Activated CD4-positive, alpha-beta T cell treated with anti-CD3 and anti-CD28 coated beads for 36 hours (primary cell): Measurements from ENCODE around the gene IVNS1ABP. TPM values are rescaled to one million over a fixed set of nuclear protein-coding genes. Genes with fewer than 3 reads are reported as not detected.

Source experiments
- ATAC-seq: fragments of 200-7000 bp; cut with Tn5 transposase; one replicate; pipeline ENCODE4 v1.10.0; 2021; ENCODE audit warnings: mild to moderate bottlenecking, moderate library complexity
- CTCF ChIA-PET: fragments of 350-600 bp; sonication (Branson Sonifier 250); formaldehyde crosslinking; loops from one replicate; lab custom pipeline; 2021; ENCODE audit warnings: antibody characterized with exemption; lab: Charles Lee
- POLR2A ChIA-PET: fragments of 350-600 bp; sonication (Branson Sonifier 250); formaldehyde crosslinking; loops from one replicate; lab custom pipeline; 2021; ENCODE audit warnings: antibody characterized with exemption, inconsistent platforms; lab: Charles Lee
- DNase-seq: peaks from one replicate; pipeline ENCODE4 v3.0.0-alpha.2; 2020
- H3K27ac Mint-ChIP-seq: one replicate; pipeline ENCODE4 v1.8.0; 2021; ENCODE audit warnings: mixed read lengths
- H3K27me3 Mint-ChIP-seq: one replicate; pipeline ENCODE4 v1.8.0; 2021; ENCODE audit warnings: mixed read lengths
- H3K36me3 Mint-ChIP-seq: one replicate; pipeline ENCODE4 v1.8.0; 2021; ENCODE audit warnings: low read depth, mixed read lengths
- H3K4me1 Mint-ChIP-seq: one replicate; pipeline ENCODE4 v1.8.0; 2021; ENCODE audit warnings: mixed read lengths
- H3K4me3 Mint-ChIP-seq: one replicate; pipeline ENCODE4 v1.8.0; 2021; ENCODE audit warnings: mild to moderate bottlenecking, moderate library complexity, mixed read lengths
- H3K9me3 Mint-ChIP-seq: one replicate; pipeline ENCODE4 v1.8.0; 2021; ENCODE audit warnings: low read depth, mixed read lengths
- intact Hi-C, 2 experiments: fragments of 100-400 bp; cut with DNase I in 1 of 2; cut with micrococcal nuclease in 1 of 2; formaldehyde crosslinking; loops; one replicate each; pipeline versions ENCODE4 v1.14.2 to v1.15.1; 2022 to 2024; cut with DNase I, micrococcal nuclease
- total RNA-seq, 2 experiments: library from RNA; stranded (reverse); gene quantifications; one replicate each; pipeline ENCODE4 v1.2.3, GENCODE V29; 2021

The IVNS1ABP gene
- total RNA-seq, 2 experiments from 2014 or later, result 116 to 129 TPM

DNA sequence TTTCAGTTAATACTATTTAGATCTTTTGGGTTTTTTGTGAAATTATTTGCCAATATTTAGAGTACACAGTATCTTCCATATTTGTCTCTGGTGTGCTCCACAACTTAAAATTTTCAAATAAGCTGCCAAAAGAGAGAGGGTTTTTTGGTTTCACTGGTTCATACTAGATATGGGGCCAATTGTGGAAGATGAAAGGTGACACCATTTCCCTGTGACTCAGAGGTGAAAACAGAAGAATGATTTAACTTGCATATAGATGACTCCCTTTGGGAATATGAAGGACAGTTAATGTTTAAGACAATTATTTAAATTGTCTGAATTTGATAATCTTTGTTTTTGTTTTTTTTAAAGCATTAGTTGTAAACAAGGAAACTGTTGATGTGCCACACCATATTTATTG, 37.5 kb downstream of the IVNS1ABP start:
- H3K27me3 Mint-ChIP-seq, result no peaks in the 10 kb centered on the region
- ATAC-seq (no peak), DNase-seq (no peak)
- ChIA-PET CTCF (no interaction called here), POLR2A (interaction anchor here (1.2 kb wide), 1 partner anchor 20 kb away, joined by 3 read pairs; no protein-coding TSS in a partner anchor)
- peaks cover 6% of the 10 kb centered on the region for H3K9me3 Mint-ChIP-seq
- H3K36me3 Mint-ChIP-seq, result peaks cover 7% of the 10 kb centered on the region
- H3K4me3 Mint-ChIP-seq, result no peak overlapping the region
- H3K4me1 Mint-ChIP-seq, result peaks cover 48% of the 10 kb centered on the region
- intact Hi-C loops, result no loop called here
- H3K27ac Mint-ChIP-seq, result no peak overlapping the region

DNA sequence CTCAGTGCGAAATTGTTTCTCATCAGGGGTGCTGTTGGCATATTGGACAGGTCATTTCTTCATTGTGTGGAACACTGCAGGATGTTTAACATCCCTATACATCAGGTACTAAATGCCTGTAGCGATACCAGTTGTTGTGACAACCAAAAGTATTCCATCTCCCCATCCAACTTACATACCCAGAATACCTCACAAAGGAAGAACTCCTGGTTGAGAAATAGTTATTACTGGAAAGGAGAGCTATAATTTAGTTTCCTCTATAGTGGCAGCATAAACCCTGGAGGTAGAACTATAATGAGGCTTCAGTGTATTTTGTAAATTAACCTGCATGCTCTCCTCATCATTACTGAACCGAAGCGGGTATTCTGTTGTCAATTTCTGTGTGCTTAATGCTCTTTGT, 45.1 kb downstream of the IVNS1ABP start:
- CTCF ChIA-PET, result no interaction called here
- ATAC-seq, result no peak
- POLR2A ChIA-PET, result no interaction called here
- Mint-ChIP-seq H3K4me3 (no peak overlapping the region), H3K27me3 (no peaks in the 10 kb centered on the region), H3K36me3 (no peaks in the 10 kb centered on the region), H3K9me3 (no peaks in the 10 kb centered on the region), H3K27ac (no peak overlapping the region), H3K4me1 (no peaks in the 10 kb centered on the region)
- DNase-seq, result no peak
- intact Hi-C loops, result no loop called here

DNA sequence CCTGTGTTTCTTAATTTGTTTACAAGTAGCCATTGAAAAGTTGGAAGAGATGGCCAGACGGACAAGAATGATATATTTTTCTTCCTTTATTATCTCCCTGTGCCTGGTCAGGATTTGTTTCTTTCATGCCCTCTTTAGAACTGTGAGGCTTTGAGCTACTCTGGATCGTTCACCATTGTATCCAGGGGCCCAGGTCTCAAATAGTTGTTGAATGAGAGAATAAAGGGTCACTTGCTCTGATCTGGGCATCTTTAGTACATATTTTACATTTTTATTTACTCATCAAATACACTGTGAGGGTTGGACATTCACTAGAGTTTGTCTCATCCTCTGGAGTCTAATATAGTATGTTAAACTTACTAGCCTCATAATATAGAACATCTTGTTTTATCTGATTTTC, 48.7 kb downstream of the IVNS1ABP start:
- ChIA-PET CTCF (no interaction called here), POLR2A (no interaction called here)
- no peaks in the 10 kb centered on the region for H3K36me3 Mint-ChIP-seq
- H3K27ac Mint-ChIP-seq, result no peak overlapping the region
- H3K27me3 Mint-ChIP-seq, result no peaks in the 10 kb centered on the region
- ATAC-seq (no peak), DNase-seq (no peak)
- intact Hi-C loops, result no loop called here
- H3K4me1 Mint-ChIP-seq, result no peaks in the 10 kb centered on the region
- no peak overlapping the region for H3K4me3 Mint-ChIP-seq
- no peaks in the 10 kb centered on the region for H3K9me3 Mint-ChIP-seq

DNA sequence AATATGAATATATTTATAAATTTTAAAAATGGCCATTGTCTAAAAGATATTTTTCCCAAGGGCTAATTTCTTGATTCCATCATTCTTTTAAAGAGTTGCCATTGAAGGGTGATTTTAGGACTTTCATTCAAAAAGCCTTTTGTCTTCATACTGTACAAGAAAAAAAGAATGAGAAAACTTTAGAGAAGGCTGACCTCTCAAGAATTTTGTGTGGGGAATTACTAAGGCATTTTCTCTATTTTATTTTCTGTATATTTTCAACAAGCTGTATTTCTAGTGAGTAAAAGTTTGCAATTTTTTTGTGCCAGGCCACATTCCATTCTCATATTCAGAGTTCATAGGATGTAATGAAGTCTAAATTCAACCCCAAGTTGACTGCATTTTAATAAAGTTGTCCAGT, 49.3 kb downstream of the IVNS1ABP start:
- ATAC-seq (no peak), DNase-seq (no peak)
- Mint-ChIP-seq H3K9me3 (no peaks in the 10 kb centered on the region), H3K4me3 (no peak overlapping the region), H3K4me1 (no peaks in the 10 kb centered on the region), H3K27me3 (no peaks in the 10 kb centered on the region), H3K36me3 (no peaks in the 10 kb centered on the region), H3K27ac (no peak overlapping the region)
- POLR2A ChIA-PET, result interaction anchor here (0.6 kb wide), 1 partner anchor 220 kb away, joined by 5 read pairs; no protein-coding TSS in a partner anchor
- CTCF ChIA-PET, result interaction anchor here (1.1 to 1.2 kb wide), 2 partner anchors 9 kb away, joined by 4 read pairs; no protein-coding TSS in a partner anchor
- intact Hi-C loops, result no loop called here

DNA sequence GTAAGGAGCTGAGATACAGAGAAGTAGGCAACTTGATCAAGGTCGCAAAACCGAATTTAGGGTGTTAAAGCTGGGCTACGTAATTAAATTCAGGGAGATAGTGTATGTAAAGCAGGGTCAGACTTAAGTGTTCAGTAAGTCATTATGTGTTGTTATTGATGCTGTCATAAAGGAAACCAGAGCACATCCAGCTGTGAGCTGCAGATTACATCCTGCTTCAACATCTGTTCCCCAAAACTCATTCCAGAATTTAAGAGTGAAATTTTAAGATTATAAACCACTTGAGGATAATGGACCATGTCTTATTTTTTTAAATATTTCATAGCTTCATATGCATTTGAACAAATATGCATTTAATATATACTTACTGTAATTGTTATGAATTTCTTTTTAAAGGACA, 49.7 kb downstream of the IVNS1ABP start:
- H3K36me3 Mint-ChIP-seq, result no peaks in the 10 kb centered on the region
- DNase-seq (no peak), ATAC-seq (no peak)
- no peaks in the 10 kb centered on the region for H3K4me1 Mint-ChIP-seq
- no peaks in the 10 kb centered on the region for H3K9me3 Mint-ChIP-seq
- no peak overlapping the region for H3K4me3 Mint-ChIP-seq
- H3K27ac Mint-ChIP-seq, result no peak overlapping the region
- CTCF ChIA-PET, result interaction anchor here (0.7 to 1.2 kb wide), 3 partner anchors 9 to 31 kb away, joined by 3 to 4 read pairs (median 4); no protein-coding TSS in a partner anchor
- POLR2A ChIA-PET, result interaction anchor here (0.6 kb wide), 1 partner anchor 220 kb away, joined by 5 read pairs; no protein-coding TSS in a partner anchor
- H3K27me3 Mint-ChIP-seq, result no peaks in the 10 kb centered on the region
- intact Hi-C loops, result no loop called here

DNA sequence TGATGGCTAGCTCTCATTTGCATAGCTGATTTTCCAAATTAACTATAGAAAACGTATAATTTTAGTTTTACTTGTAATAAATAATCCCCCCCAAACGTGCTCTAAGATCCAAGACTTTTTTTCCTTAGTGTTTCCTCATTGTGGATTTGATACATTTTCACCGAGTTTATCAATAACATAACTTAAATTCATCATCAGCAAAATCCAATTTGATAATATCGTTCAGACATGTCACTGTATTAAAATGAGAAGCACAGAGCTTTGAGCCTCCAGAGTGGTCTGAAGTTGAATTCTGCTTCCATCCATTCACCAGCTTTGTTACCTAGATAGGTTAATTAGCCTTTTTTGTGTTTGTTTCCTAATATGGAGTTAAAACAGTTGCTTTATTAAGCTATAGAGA, 51.7 kb downstream of the IVNS1ABP start:
- CTCF ChIA-PET, result interaction anchor here (0.7 to 1.0 kb wide), 3 partner anchors 15 to 331 kb away, joined by 3 to 4 read pairs (median 3); no protein-coding TSS in a partner anchor
- Mint-ChIP-seq H3K9me3 (peaks cover 4% of the 10 kb centered on the region), H3K4me3 (no peak overlapping the region), H3K27ac (no peak overlapping the region), H3K27me3 (no peaks in the 10 kb centered on the region), H3K36me3 (peaks cover 2% of the 10 kb centered on the region), H3K4me1 (no peaks in the 10 kb centered on the region)
- POLR2A ChIA-PET, result no interaction called here
- ATAC-seq, result no peak
- intact Hi-C loops, result no loop called here
- DNase-seq, result no peak

DNA sequence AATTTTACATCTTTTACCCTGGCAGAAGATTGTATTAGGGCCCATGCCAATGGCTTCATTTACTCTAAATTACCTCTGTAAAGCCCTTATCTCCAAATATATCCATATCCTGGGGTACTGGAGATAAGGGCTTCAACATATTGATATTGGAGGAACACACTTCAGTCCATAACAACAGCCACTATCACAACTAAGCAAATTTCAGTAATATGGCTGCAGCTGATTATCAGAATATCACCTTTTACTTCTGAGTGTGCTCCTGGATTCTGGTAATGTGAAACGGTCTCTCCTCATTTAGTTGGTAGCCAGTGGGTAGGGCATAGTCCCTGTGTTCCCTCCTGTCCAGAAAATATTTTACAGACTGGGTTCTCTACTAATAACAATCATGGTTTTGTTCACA, 53.3 kb downstream of the IVNS1ABP start:
- H3K36me3 Mint-ChIP-seq, result peaks cover 2% of the 10 kb centered on the region
- H3K9me3 Mint-ChIP-seq, result peaks cover 4% of the 10 kb centered on the region
- POLR2A ChIA-PET, result no interaction called here
- no peak overlapping the region for H3K4me3 Mint-ChIP-seq
- ATAC-seq (no peak), DNase-seq (no peak)
- H3K27ac Mint-ChIP-seq, result no peak overlapping the region
- CTCF ChIA-PET, result interaction anchor here (0.8 kb wide), 1 partner anchor 17 kb away, joined by 4 read pairs; no protein-coding TSS in a partner anchor
- H3K4me1 Mint-ChIP-seq, result peaks cover under 1% of the 10 kb centered on the region
- intact Hi-C loops, result no loop called here
- H3K27me3 Mint-ChIP-seq, result no peaks in the 10 kb centered on the region

DNA sequence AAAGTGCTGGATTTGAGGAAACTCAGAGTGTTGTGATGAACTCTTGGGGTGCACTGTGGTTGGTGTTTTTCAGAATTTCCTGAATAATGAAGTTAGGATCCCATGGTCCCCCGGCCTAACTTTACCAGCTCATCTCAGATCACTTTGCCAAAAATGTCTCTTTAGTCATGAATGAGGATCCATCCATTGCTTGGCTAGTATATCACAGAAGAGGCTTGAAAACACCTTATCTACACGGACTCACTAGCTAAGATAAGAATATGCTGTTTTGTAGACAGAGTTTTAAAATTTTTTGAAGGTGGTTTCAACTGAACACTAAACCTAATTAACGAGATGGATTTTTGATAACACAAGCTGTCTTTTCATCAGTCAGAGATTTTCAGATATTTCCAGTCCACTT, 53.8 kb downstream of the IVNS1ABP start:
- DNase-seq (no peak), ATAC-seq (no peak)
- no peak overlapping the region for H3K27ac Mint-ChIP-seq
- intact Hi-C loops, result no loop called here
- no peak overlapping the region for H3K4me3 Mint-ChIP-seq
- no peaks in the 10 kb centered on the region for H3K27me3 Mint-ChIP-seq
- H3K4me1 Mint-ChIP-seq, result peaks cover 3% of the 10 kb centered on the region
- ChIA-PET POLR2A (no interaction called here), CTCF (interaction anchor here (0.5 to 2.0 kb wide), 3 partner anchors 17 to 86 kb away, joined by 4 to 5 read pairs (median 4); no protein-coding TSS in a partner anchor)
- peaks cover 2% of the 10 kb centered on the region for H3K36me3 Mint-ChIP-seq
- peaks cover 4% of the 10 kb centered on the region for H3K9me3 Mint-ChIP-seq

DNA sequence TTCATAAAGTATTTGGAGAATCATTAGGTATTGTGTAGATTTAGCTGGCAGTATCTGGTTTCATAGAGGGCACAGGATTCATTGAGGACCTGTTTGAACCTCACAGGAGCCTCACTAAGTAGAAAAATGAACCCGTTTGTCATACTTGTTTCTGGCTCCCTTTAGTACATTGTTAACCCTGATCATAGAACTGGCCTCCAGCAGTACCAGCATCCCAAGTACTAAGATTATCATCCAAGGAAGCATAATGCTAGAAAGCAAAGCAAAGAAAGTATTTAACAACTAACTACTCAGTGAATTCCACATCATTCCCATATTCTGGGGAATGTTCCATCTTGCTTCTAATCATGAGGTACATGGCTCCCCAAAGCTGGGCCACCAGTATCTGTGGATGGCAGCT, 54.9 kb downstream of the IVNS1ABP start:
- Mint-ChIP-seq H3K4me1 (peaks cover 8% of the 10 kb centered on the region), H3K9me3 (peaks cover 4% of the 10 kb centered on the region), H3K27ac (no peak overlapping the region), H3K36me3 (peaks cover 2% of the 10 kb centered on the region), H3K27me3 (no peaks in the 10 kb centered on the region), H3K4me3 (no peak overlapping the region)
- ATAC-seq, result no peak
- ChIA-PET CTCF (interaction anchor here (2.0 kb wide), 1 partner anchor 24 kb away, joined by 5 read pairs; no protein-coding TSS in a partner anchor), POLR2A (no interaction called here)
- no peak for DNase-seq
- intact Hi-C loops, result no loop called here

DNA sequence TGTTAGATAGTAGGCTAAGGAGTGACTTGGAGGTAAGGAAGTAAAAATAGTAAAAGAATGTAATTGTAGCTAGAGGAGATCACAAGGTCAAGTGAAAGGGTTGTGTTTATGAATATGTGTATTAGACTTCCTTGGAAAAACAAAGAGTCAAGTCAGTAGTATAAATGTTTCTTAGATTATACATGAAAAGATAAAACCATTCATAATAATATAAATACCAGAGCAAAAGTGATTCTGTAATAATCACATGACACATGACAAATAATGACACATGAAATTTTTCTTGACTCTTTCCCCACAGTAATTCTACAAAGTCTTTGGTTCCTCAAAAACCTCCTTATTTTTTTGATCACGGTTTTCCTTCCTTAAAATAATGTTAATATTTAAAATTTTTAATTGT, 56.4 kb downstream of the IVNS1ABP start:
- H3K36me3 Mint-ChIP-seq, result peaks cover 2% of the 10 kb centered on the region
- ATAC-seq (no peak), DNase-seq (no peak)
- H3K4me3 Mint-ChIP-seq, result no peak overlapping the region
- ChIA-PET CTCF (no interaction called here), POLR2A (no interaction called here)
- peaks cover 4% of the 10 kb centered on the region for H3K9me3 Mint-ChIP-seq
- H3K27ac Mint-ChIP-seq, result no peak overlapping the region
- H3K27me3 Mint-ChIP-seq, result no peaks in the 10 kb centered on the region
- intact Hi-C loops, result no loop called here
- H3K4me1 Mint-ChIP-seq, result peaks cover 11% of the 10 kb centered on the region

DNA sequence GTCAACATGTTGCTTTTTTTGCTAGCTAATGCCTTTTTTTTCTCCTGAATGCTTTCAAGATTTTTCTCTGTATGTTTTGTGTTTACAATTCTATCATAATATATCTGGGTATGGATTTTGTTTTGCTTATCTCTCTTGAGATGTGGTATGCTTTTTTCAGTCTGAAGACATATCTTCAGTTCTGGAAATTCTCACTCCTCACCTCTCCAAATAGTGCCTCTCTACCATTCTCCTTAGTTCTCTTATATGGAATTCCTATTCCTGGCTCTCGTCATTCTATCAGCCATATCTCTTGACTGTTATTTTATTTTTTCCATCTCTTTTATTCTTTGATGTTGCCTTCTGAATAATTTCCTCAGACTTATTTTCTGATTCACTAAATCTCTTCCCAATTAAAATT, 58.4 kb downstream of the IVNS1ABP start:
- CTCF ChIA-PET, result interaction anchor here (1.1 kb wide), 1 partner anchor 8 kb away, joined by 4 read pairs; no protein-coding TSS in a partner anchor
- Mint-ChIP-seq H3K4me1 (peaks cover 11% of the 10 kb centered on the region), H3K27me3 (no peaks in the 10 kb centered on the region), H3K36me3 (peaks cover 3% of the 10 kb centered on the region), H3K27ac (no peak overlapping the region), H3K4me3 (no peak overlapping the region), H3K9me3 (peaks cover 5% of the 10 kb centered on the region)
- no peak for ATAC-seq
- intact Hi-C loops, result no loop called here
- no peak for DNase-seq
- POLR2A ChIA-PET, result no interaction called here

DNA sequence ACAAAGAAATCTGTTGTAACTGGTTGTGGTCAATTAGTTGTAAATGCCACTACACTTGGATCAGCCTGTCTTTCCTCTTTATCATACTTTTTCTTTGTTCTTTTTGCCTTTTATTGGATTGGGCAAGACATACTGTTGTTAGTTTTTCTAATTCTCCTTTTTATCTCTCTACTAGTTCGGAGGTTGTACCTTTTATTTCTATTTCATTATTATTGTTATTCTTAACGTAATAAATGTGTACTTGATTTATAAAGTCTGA, 59.2 kb downstream of the IVNS1ABP start:
- peaks cover 5% of the 10 kb centered on the region for H3K9me3 Mint-ChIP-seq
- ChIA-PET CTCF (no interaction called here), POLR2A (no interaction called here)
- peaks cover 3% of the 10 kb centered on the region for H3K36me3 Mint-ChIP-seq
- intact Hi-C loops, result no loop called here
- H3K4me3 Mint-ChIP-seq, result no peak overlapping the region
- no peak for DNase-seq
- no peak overlapping the region for H3K27ac Mint-ChIP-seq
- no peak for ATAC-seq
- peaks cover 11% of the 10 kb centered on the region for H3K4me1 Mint-ChIP-seq
- H3K27me3 Mint-ChIP-seq, result no peaks in the 10 kb centered on the region
